SJCRH30 (cell line): ENCODE results near the gene SIRT3. TPM values are rescaled to one million over a fixed set of nuclear protein-coding genes. Genes with fewer than 3 reads are reported as not detected.
"Not testable (repeated sequence)": the region's sequence is repeated elsewhere in the genome, so short reads cannot be mapped to it uniquely, and the experiment has no call there.

Experiments used
- DNase-seq, 2 experiments: peaks; one replicate each; pipeline ENCODE4 v3.0.0-alpha.2; 2015 to 2020
- H3K27ac ChIP-seq: fragments of 250-450 bp; sonication (Bioruptor Pico); 2 replicates; pipeline ENCODE4 v1.5.1; 2020; ENCODE audit warnings: mild to moderate bottlenecking, moderate library complexity
- H3K27me3 ChIP-seq: fragments of 250-450 bp; sonication (Bioruptor Pico); 2 replicates; pipeline ENCODE4 v1.5.1; 2020; ENCODE audit warnings: mild to moderate bottlenecking, moderate library complexity
- H3K36me3 ChIP-seq: fragments of 250-450 bp; sonication (Bioruptor Pico); 2 replicates; pipeline ENCODE4 v1.5.1; 2020; ENCODE audit warnings: mild to moderate bottlenecking, moderate library complexity
- H3K4me1 ChIP-seq: fragments of 250-450 bp; sonication (Bioruptor Pico); 2 replicates; pipeline ENCODE4 v1.5.1; 2020; ENCODE audit warnings: mild to moderate bottlenecking, moderate library complexity
- H3K4me3 ChIP-seq: fragments of 250-450 bp; sonication (Bioruptor Pico); 2 replicates; pipeline ENCODE4 v1.5.1; 2020; ENCODE audit warnings: mild to moderate bottlenecking, moderate library complexity
- H3K9me3 ChIP-seq: fragments of 250-450 bp; sonication (Bioruptor Pico); replicated peaks from 2 replicates; pipeline ENCODE4 v1.5.1; 2020; ENCODE audit warnings: mild to moderate bottlenecking, moderate library complexity
- total RNA-seq: library from RNA; depleted of rRNA; stranded (reverse); fragments of >200 nt; shearing (Covaris generic); gene quantifications from 2 replicates; pipeline ENCODE4 v1.2.3, GENCODE V29; 2014

Gene SIRT3
- total RNA-seq, 1 experiment from 2014 or later, result 17.2 TPM

GRCh38 chr11:278001-278951, 42.1 kb upstream of the SIRT3 start, which contains the start of gene NLRP6:
TSS of gene NLRP6 (plus strand) at chr11:278407. CDS start at chr11:278570, 163 bp downstream.
- 0 out of 2 replicates have a peak, but pooled peaks cover 4% of the 10 kb centered on the region for H3K9me3 ChIP-seq
- H3K4me3 ChIP-seq, result no peak within 1 kb of the TSS
- H3K27me3 ChIP-seq, result no peaks in the 10 kb centered on the region
- no peaks in the 10 kb centered on the region for H3K36me3 ChIP-seq
- H3K4me1 ChIP-seq, result no peaks in the 10 kb centered on the region
- no peak for DNase-seq
- no peak within 1 kb of the TSS for H3K27ac ChIP-seq

GRCh38 chr11:276219-276618, 40.1 kb upstream of the SIRT3 start:
- Histone ChIP-seq H3K4me1 (peaks cover 8% of the 10 kb centered on the region), H3K4me3 (no peak overlapping the region), H3K9me3 (0 out of 2 replicates have a peak, but pooled peaks cover 4% of the 10 kb centered on the region), H3K36me3 (no peaks in the 10 kb centered on the region), H3K27ac (no peak overlapping the region), H3K27me3 (no peaks in the 10 kb centered on the region)
- no peak for DNase-seq

DNA sequence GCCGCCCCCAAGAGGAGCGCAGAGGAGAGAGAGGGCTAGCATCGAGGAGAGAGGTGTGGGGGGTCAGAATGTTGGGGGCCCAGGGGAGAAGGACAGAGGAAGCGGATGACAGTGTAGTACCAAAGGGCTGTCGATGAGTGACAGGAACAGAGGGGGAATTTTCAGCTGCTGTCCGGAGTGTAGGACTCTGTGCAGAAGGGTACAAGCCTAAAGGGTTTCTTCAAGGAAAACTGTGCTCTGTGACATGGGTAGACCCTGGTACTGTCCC, 36.7 kb upstream of the SIRT3 start:
- Histone ChIP-seq H3K27me3 (no peaks in the 10 kb centered on the region), H3K27ac (peak overlapping the region; percentile 22), H3K9me3 (0 out of 2 replicates have a peak, but pooled peaks cover 4% of the 10 kb centered on the region), H3K4me3 (no peak overlapping the region), H3K36me3 (no peaks in the 10 kb centered on the region), H3K4me1 (peaks cover 12% of the 10 kb centered on the region)
- DNase-seq, result peak in 1 of 2 experiments; percentile 49

GRCh38 chr11:272195-272930, 36.2 kb upstream of the SIRT3 start:
- H3K27me3 ChIP-seq, result no peaks in the 10 kb centered on the region
- H3K4me3 ChIP-seq, result no peak overlapping the region
- H3K4me1 ChIP-seq, result peaks cover 12% of the 10 kb centered on the region
- H3K27ac ChIP-seq, result peak overlapping the region; percentile 22
- no peaks in the 10 kb centered on the region for H3K36me3 ChIP-seq
- 0 out of 2 replicates have a peak, but pooled peaks cover 4% of the 10 kb centered on the region for H3K9me3 ChIP-seq
- no peak for DNase-seq

- H3K27me3 ChIP-seq, result no peaks in the 10 kb centered on the region
- peaks cover 7% of the 10 kb centered on the region for H3K9me3 ChIP-seq
- H3K27ac ChIP-seq, result no peak overlapping the region
- H3K4me3 ChIP-seq, result no peak overlapping the region
- DNase-seq, result no peak
- no peaks in the 10 kb centered on the region for H3K36me3 ChIP-seq
- peaks cover 12% of the 10 kb centered on the region for H3K4me1 ChIP-seq
These were observed 35.2 kb upstream of the SIRT3 start for GRCh38 chr11:271319-271715.

DNA sequence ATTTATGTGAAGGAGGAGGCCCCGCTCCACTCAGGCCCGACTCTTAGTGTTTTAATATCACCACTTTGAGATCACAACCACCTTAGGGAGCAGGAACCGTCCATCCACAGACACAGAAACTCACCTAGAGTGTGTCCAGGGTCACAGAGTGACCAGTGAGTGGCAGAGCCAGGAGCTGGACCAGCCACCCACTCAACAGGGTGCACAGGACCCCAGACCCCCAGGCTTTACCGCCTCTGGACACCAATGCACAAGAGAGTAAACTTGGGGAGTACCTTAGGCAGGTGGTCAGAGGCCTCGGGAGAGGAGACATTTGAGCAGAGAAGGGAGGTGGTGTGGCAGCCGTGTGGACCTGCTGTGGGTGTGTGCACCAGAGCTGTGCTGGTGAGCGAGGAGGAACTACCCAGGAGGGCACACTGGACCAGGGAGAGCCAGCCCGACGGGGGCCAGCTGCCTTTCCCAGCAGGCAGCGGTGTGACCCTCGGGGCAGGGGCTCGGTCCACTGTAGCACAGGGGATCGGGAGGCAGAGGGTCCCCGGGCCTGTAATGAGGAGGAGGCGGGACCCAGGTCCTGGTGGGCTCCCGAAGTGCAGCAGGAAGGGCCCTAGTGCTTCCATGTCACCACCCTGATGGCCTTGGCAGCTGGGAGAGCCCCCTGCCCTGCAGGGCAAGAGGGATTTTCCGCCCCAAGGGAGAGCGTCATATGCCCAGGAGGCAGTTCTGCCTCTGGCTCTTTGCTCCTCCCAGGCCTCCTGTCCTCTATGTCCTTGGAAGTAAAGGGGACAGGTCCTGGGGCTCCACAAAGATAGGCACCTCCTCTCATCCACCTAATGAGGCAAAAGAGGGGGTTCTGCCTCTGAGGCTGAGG, 34.5 kb upstream of the SIRT3 start:
- DNase-seq, result no peak
- Histone ChIP-seq H3K27ac (no peak overlapping the region), H3K4me3 (no peak overlapping the region), H3K36me3 (no peaks in the 10 kb centered on the region), H3K9me3 (peaks cover 3% of the 10 kb centered on the region), H3K4me1 (peaks cover 12% of the 10 kb centered on the region), H3K27me3 (no peaks in the 10 kb centered on the region)

DNA sequence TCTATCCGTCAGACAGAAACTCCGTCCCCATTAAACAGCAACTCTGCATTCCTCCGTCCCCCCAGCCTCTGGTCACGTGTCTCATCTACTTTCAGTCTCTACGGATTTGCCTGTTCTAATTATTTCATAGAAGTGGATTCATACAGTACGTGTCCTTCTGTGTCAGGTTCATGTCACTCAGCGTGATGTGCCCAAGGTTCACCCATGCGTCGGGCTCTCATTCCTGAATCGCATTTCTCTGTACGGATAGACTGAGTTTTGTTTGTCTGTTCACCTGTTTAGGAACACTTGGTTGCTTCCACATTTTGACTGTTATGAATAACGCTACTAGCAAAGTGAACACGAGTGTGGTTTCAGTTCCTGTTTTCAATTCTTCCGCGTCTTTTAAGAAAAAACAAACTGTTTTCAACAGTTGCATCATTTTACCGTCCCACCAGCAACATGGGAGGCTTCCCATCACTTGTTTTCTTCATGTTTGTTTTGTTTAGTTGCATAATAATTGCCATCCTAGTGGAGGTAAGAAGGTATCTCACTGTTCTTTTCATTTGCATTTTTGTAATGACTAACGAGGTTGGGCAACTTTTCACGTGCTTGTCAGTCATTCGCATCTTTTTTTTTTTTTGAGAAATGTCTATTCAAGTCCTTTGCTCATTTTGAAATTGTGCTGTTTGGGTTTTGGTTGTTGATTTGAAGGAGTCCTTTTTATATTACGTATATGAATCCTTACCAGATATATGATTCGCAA, 33.2 kb upstream of the SIRT3 start:
- peak in 1 of 2 experiments; percentile 58 for DNase-seq
- Histone ChIP-seq H3K36me3 (no peaks in the 10 kb centered on the region), H3K27ac (no peak overlapping the region), H3K27me3 (no peaks in the 10 kb centered on the region), H3K4me1 (peaks cover 12% of the 10 kb centered on the region), H3K9me3 (peaks cover 3% of the 10 kb centered on the region), H3K4me3 (peak overlapping the region; percentile 46)

DNA sequence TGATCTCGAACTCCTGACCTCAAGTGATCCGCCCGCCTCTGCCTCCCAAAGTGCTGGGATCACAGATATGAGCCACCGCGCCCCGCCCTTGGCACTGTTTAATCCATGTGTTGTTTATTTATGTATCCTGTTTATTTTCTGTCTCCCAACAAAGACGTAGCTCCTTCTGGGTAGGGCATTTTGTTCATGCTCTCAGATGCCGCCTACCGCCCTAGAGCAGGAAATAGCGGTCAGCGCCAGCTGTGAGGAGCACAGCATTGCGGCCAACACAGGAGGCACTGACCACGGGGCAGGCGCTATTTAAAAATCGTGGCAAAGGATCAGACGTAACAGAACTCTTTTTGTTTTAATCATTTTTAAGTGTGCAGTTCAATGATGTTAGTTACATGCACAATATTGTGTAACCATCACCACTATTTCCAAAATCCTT, 32.6 kb upstream of the SIRT3 start:
- not testable (repeated sequence) for H3K36me3 ChIP-seq, H3K27me3 ChIP-seq, H3K9me3 ChIP-seq, H3K27ac ChIP-seq
- peak; percentile 70 to 77 for DNase-seq
- Histone ChIP-seq H3K4me3 (peak overlapping the region; percentile 46), H3K4me1 (peaks cover 12% of the 10 kb centered on the region)

DNA sequence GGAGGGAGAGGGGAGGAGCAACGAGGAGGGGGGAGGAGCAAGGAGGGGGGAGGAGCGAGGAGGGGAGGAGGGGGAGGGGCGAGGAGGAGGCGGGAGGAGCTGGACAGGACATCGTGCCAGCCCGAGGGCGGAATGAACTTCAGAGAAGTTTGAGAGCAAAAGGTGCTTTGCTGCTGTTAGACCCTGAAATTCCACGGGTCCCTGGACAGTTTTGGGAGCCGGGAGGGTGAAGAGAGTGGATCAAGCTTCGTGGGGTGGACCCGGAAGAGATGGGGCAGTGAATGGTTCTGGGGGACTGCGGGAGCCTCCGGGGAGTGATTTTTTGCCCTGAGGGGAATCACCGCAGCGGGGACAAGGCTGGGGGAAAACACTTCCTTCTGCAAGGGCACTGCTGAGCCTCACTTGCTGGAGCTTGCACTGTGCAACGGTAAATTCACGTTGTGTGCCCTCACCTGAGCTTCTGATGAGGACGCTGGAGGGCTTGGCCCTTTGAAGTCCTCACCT, 31.4 kb upstream of the SIRT3 start:
- Histone ChIP-seq H3K27ac (no peak overlapping the region), H3K36me3 (no peaks in the 10 kb centered on the region), H3K9me3 (peaks cover 3% of the 10 kb centered on the region), H3K4me3 (no peak overlapping the region), H3K4me1 (peaks cover 6% of the 10 kb centered on the region), H3K27me3 (no peaks in the 10 kb centered on the region)
- no peak for DNase-seq

GRCh38 chr11:266676-267439, 30.7 kb upstream of the SIRT3 start:
- Histone ChIP-seq H3K4me1 (peaks cover 4% of the 10 kb centered on the region; the same call in 1 of the 2 replicates), H3K27me3 (no peaks in the 10 kb centered on the region), H3K36me3 (no peaks in the 10 kb centered on the region), H3K9me3 (peaks cover 3% of the 10 kb centered on the region), H3K27ac (no peak overlapping the region), H3K4me3 (no peak overlapping the region)
- no peak for DNase-seq

- no peaks in the 10 kb centered on the region for H3K36me3 ChIP-seq
- H3K4me1 ChIP-seq, result no peaks in the 10 kb centered on the region
- H3K4me3 ChIP-seq, result no peak overlapping the region
- no peaks in the 10 kb centered on the region for H3K27me3 ChIP-seq
- no peak overlapping the region for H3K27ac ChIP-seq
- DNase-seq, result no peak
- H3K9me3 ChIP-seq, result peaks cover 2% of the 10 kb centered on the region
These were observed 25.5 kb upstream of the SIRT3 start for GRCh38 chr11:261624-262023.

DNA sequence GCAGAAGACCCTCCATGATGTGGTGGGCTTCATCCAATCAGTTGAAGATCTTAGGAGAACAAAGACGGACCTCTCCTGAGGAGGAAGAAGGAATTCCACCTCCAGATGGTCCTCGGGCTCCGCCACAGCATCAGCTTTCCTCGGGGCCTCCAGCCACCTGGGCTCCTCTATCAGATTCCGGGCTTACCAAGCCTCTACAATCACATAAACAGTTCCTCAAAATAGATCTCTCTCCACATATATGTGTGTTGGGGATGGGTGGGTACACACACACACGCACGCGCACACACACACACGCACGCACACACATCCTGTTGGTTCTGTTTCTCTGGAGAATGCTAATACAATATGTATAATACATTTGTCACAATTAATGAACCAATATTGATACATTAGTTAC, 23.3 kb upstream of the SIRT3 start:
- no peaks in the 10 kb centered on the region for H3K9me3 ChIP-seq
- H3K36me3 ChIP-seq, result no peaks in the 10 kb centered on the region

GRCh38 chr11:257766-258493, 21.8 kb upstream of the SIRT3 start:
- Histone ChIP-seq H3K9me3 (no peaks in the 10 kb centered on the region), H3K27me3 (no peaks in the 10 kb centered on the region), H3K36me3 (peaks cover 2% of the 10 kb centered on the region; the same call in 1 of the 2 replicates), H3K27ac (no peak overlapping the region), H3K4me1 (no peaks in the 10 kb centered on the region), H3K4me3 (no peak overlapping the region)
- DNase-seq, result no peak

More for the DNA sequence above, 23.3 kb upstream of the SIRT3 start:
- Histone ChIP-seq H3K4me1 (no peaks in the 10 kb centered on the region), H3K27me3 (no peaks in the 10 kb centered on the region), H3K27ac (no peak overlapping the region), H3K4me3 (no peak overlapping the region)
- DNase-seq, result no peak
